HUDEP-2 (cell line): ENCODE data around the gene IL19.

ENCODE experiments used
- DNase-seq, 76 experiments: peaks; one replicate each; lab custom pipeline; 2025; ENCODE audit not compliant: unreplicated experiment in 76 of 76; lab: John Stamatoyannopoulos, UW

Gene IL19

GRCh38 chr1:206883876-206884275 lies 113.3 kb downstream of the IL19 start:
- DNase-seq = no peak

GRCh38 chr1:206885341-206886060 lies 114.9 kb downstream of the IL19 start:
- no peak for DNase-seq

- DNase-seq = no peak
Measured at GRCh38 chr1:206886831-206887230, 116.3 kb downstream of the IL19 start.

- no peak for DNase-seq
Measured at GRCh38 chr1:206887701-206888100, 117.1 kb downstream of the IL19 start.

- no peak for DNase-seq
Measured at GRCh38 chr1:206890125-206891060, 119.8 kb downstream of the IL19 start.

GRCh38 chr1:206891412-206891811 lies 120.8 kb downstream of the IL19 start:
- DNase-seq = no peak
